ENCODE results near the gene PLXDC2. TPM values are rescaled to one million over a fixed set of nuclear protein-coding genes. Genes with fewer than 3 reads are reported as not detected.

The PLXDC2 gene
- total and polyA plus RNA-seq, 10 of the 15 experiments (the other 5 are each of a cell fraction or from before 2014, with no cell fraction given), result 0.05 to 1.8 (median 0.14) TPM; not detected in 2

GRCh38 chr10:20330246-20330645, 514.0 kb downstream of the PLXDC2 start (continued):
- no peak for TF ChIP-seq CREM (IDR thresholded peaks at IDR 0.05; ENCODE audit: low read depth)

- ATAC-seq, result no peak
- Histone ChIP-seq H3K36me3 (ENCODE audit: control insufficient read depth in 2 of 2, insufficient read depth in 2 of 2, low read length in 1 of 2) (no peaks in the 10 kb centered on the region), H3K4me3 (no peak overlapping the region), H2AFZ (ENCODE audit: control insufficient read depth, low read depth, low read length) (no peak overlapping the region), H3K79me2 (ENCODE audit: control insufficient read depth, insufficient read depth, low read length) (no peaks in the 10 kb centered on the region), H3K27me3 (replicated peaks in 1 of 2; ENCODE audit: control insufficient read depth in 2 of 2, insufficient read depth in 2 of 2, low read length in 1 of 2) (no peaks in the 10 kb centered on the region), H3K9me3 (replicated peaks; ENCODE audit: control insufficient read depth, insufficient read depth, low read length) (no peaks in the 10 kb centered on the region), H4K20me1 (ENCODE audit: control insufficient read depth, insufficient read depth) (no peaks in the 10 kb centered on the region), H3K27ac (ENCODE audit: control insufficient read depth, insufficient read depth) (no peak overlapping the region), H3K4me1 (ENCODE audit: control insufficient read depth, insufficient read depth, low read length) (no peaks in the 10 kb centered on the region), H3K9ac (ENCODE audit: control insufficient read depth, insufficient read depth, low read length) (no peak overlapping the region), H3K4me2 (ENCODE audit: control insufficient read depth, insufficient read depth) (no peak overlapping the region)
- CTCF ChIA-PET, result no interaction called here
- in situ Hi-C loops (cut with MboI) (no loop called here), intact Hi-C loops (cut with micrococcal nuclease; ENCODE audit: unreplicated experiment) (no loop called here)
- TF ChIP-seq HCFC1 (IDR thresholded peaks at IDR 0.05; ENCODE audit: low read length), result no peak
- TF ChIP-seq NR2F1 (conservative IDR thresholded peaks at IDR 0.05), result peak; percentile 68
- POLR2A ChIA-PET, result no interaction called here
- 7% methylated on average over 3 of the region's 3 CpGs for WGBS (ENCODE audit: insufficient coverage, insufficient replicate concordance, low lambda C conversion rate, missing lambda C conversion rate)
- DNase-seq (ENCODE audit: low read depth, low spot score), result no peak
- SMC1A ChIA-PET (ENCODE audit: uncharacterized antibody, unreplicated experiment), result no interaction called here
- FAIRE-seq, result no peak
- no TSS peak for BruUV-seq (replicated peaks)
- RAD21 ChIA-PET (ENCODE audit: unreplicated experiment), result no interaction called here
Measured at GRCh38 chr10:20334559-20334958, 518.3 kb downstream of the PLXDC2 start.

Small RNA genes lying within 50 kb of the gene (small RNA-seq; reads per million reads assigned to genes)
- gene RNU6-1212P, result not detected
